MM.1S (cell line): Measurements from ENCODE around the gene OMG.

ENCODE experiments used
- DNase-seq: peaks from one replicate; pipeline ENCODE4 v3.0.0-alpha.2; 2015
- H2AFZ ChIP-seq: fragments of 300-600 bp; sonication (generic); 2 replicates; pipeline ENCODE4 v1.6.0; 2016; ENCODE audit warnings: antibody characterized with exemption, low read length
- H3F3A ChIP-seq: fragments of 300-600 bp; sonication (generic); 2 replicates; pipeline ENCODE4 v1.6.1; 2016; ENCODE audit warnings: mild to moderate bottlenecking, antibody characterized with exemption, low read length, moderate library complexity, mixed read lengths; ENCODE audit not compliant: insufficient read depth
- H3K27ac ChIP-seq: fragments of 300-600 bp; sonication (generic); 2 replicates; pipeline ENCODE4 v1.5.1; 2016; ENCODE audit warnings: mild to moderate bottlenecking, low read length
- H3K27me3 ChIP-seq: fragments of 300-600 bp; sonication (generic); replicated peaks from 2 replicates; pipeline ENCODE4 v1.6.0; 2016; ENCODE audit warnings: low read length; ENCODE audit not compliant: insufficient read depth
- H3K36me3 ChIP-seq: fragments of 300-600 bp; sonication (generic); replicated peaks from 2 replicates; pipeline ENCODE4 v1.6.1; 2016; ENCODE audit warnings: mild to moderate bottlenecking, low read length, mixed read lengths; ENCODE audit not compliant: insufficient read depth
- H3K4me1 ChIP-seq: fragments of 300-600 bp; sonication (generic); 2 replicates; pipeline ENCODE4 v1.6.1; 2016; ENCODE audit warnings: low read length, mixed read lengths
- H3K4me2 ChIP-seq: fragments of 300-600 bp; sonication (generic); 2 replicates; pipeline ENCODE4 v1.6.0; 2016; ENCODE audit warnings: low read depth, low read length
- H3K4me3 ChIP-seq: fragments of 300-600 bp; sonication (generic); 2 replicates; pipeline ENCODE4 v1.5.1; 2016; ENCODE audit warnings: low read length, mixed read lengths
- H3K79me2 ChIP-seq: fragments of 300-600 bp; sonication (generic); 2 replicates; pipeline ENCODE4 v1.6.1; 2016; ENCODE audit warnings: mixed run types, low read length, mixed read lengths
- H3K9ac ChIP-seq: fragments of 300-600 bp; sonication (generic); 2 replicates; pipeline ENCODE4 v1.6.1; 2016; ENCODE audit warnings: low read length, mixed read lengths
- H3K9me2 ChIP-seq: fragments of 300-600 bp; sonication (generic); replicated peaks from 2 replicates; pipeline ENCODE4 v1.6.1; 2016; ENCODE audit warnings: mild to moderate bottlenecking, low read length, mixed read lengths; ENCODE audit not compliant: insufficient read depth
- H3K9me3 ChIP-seq: fragments of 300-600 bp; sonication (generic); replicated peaks from 2 replicates; pipeline ENCODE4 v1.6.1; 2016; ENCODE audit warnings: mild to moderate bottlenecking, low read length, mixed read lengths; ENCODE audit not compliant: insufficient read depth
- H4K20me1 ChIP-seq: fragments of 300-600 bp; sonication (generic); 2 replicates; pipeline ENCODE4 v1.6.1; 2016; ENCODE audit warnings: mild to moderate bottlenecking, low read length, moderate library complexity, mixed read lengths; ENCODE audit not compliant: insufficient read depth
- CTCF ChIP-seq: fragments of 300-600 bp; sonication (generic); IDR thresholded peaks from 2 replicates; pipeline ENCODE4 v1.5.1; 2016; ENCODE audit warnings: antibody characterized with exemption, low read length, mixed read lengths
- EZH2 ChIP-seq: fragments of 300-600 bp; sonication (generic); optimal IDR thresholded peaks from 2 replicates; pipeline ENCODE3; 2017; ENCODE audit warnings: low read depth, mild to moderate bottlenecking, antibody characterized with exemption, low read length, mixed read lengths
- EZH2phosphoT487 ChIP-seq: fragments of 300-600 bp; sonication (generic); IDR thresholded peaks from 2 replicates; pipeline ENCODE4 v1.6.1; 2018; ENCODE audit warnings: antibody characterized with exemption, low read length

The OMG gene

GRCh38 chr17:31275116-31275515, 21.9 kb downstream of the OMG start:
- Histone ChIP-seq H3K9ac (no peak overlapping the region), H3K4me3 (no peak overlapping the region), H3K4me1 (no peaks in the 10 kb centered on the region), H3K79me2 (no peaks in the 10 kb centered on the region), H2AFZ (no peak overlapping the region), H3K27ac (no peak overlapping the region), H3F3A (no peaks in the 10 kb centered on the region), H3K9me2 (no peaks in the 10 kb centered on the region), H3K4me2 (no peak overlapping the region), H4K20me1 (no peaks in the 10 kb centered on the region), H3K27me3 (no peaks in the 10 kb centered on the region), H3K36me3 (no peaks in the 10 kb centered on the region), H3K9me3 (no peaks in the 10 kb centered on the region)
- TF ChIP-seq EZH2phosphoT487 (no peak), CTCF (no peak), EZH2 (no peak)
- no peak for DNase-seq

GRCh38 chr17:31274252-31274651, 22.8 kb downstream of the OMG start:
- Histone ChIP-seq H3F3A (no peaks in the 10 kb centered on the region), H3K9me2 (no peaks in the 10 kb centered on the region), H3K27me3 (no peaks in the 10 kb centered on the region), H3K4me2 (no peak overlapping the region), H2AFZ (no peak overlapping the region), H3K27ac (no peak overlapping the region), H3K4me1 (no peaks in the 10 kb centered on the region), H3K36me3 (no peaks in the 10 kb centered on the region), H3K9ac (no peak overlapping the region), H3K9me3 (no peaks in the 10 kb centered on the region), H3K79me2 (no peaks in the 10 kb centered on the region), H4K20me1 (no peaks in the 10 kb centered on the region), H3K4me3 (no peak overlapping the region)
- no peak for DNase-seq
- no peak for TF ChIP-seq EZH2

GRCh38 chr17:31273516-31273915, 23.5 kb downstream of the OMG start:
- Histone ChIP-seq H3K79me2 (no peaks in the 10 kb centered on the region), H3K27ac (no peak overlapping the region), H2AFZ (no peak overlapping the region), H3K9ac (no peak overlapping the region), H3K4me3 (no peak overlapping the region), H3F3A (no peaks in the 10 kb centered on the region), H3K27me3 (no peaks in the 10 kb centered on the region), H3K4me1 (no peaks in the 10 kb centered on the region), H3K36me3 (no peaks in the 10 kb centered on the region), H3K9me2 (no peaks in the 10 kb centered on the region), H3K4me2 (no peak overlapping the region), H4K20me1 (no peaks in the 10 kb centered on the region), H3K9me3 (no peaks in the 10 kb centered on the region)
- DNase-seq = no peak
- TF ChIP-seq EZH2 (no peak), EZH2phosphoT487 (no peak), CTCF (no peak)

DNA sequence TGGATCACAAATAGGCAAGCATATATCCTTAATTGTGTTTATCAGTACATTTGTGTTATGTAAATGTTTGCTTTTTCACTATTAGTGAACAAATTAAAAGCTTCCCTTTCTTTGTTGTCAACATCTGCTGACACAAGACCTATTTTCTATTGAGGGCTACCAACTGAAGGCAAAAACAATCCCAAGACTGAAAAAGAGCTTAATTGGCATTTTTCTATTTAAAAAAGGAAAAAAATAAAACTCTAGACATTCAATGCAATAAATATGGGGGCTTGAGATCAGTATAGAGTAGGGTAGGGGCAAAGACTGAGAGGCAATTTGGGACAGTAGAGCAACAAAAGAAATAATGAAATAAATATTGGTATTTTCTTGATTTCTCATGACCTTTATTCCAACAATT, 24.2 kb downstream of the OMG start:
- H3K27me3 ChIP-seq = no peaks in the 10 kb centered on the region
- no peak overlapping the region for H3K27ac ChIP-seq
- H3K36me3 ChIP-seq = no peaks in the 10 kb centered on the region
- H4K20me1 ChIP-seq = no peaks in the 10 kb centered on the region
- H3K9ac ChIP-seq = no peak overlapping the region
- no peak overlapping the region for H2AFZ ChIP-seq
- H3K4me1 ChIP-seq = no peaks in the 10 kb centered on the region
- no peaks in the 10 kb centered on the region for H3K9me2 ChIP-seq
- H3K4me3 ChIP-seq = no peak overlapping the region
- no peaks in the 10 kb centered on the region for H3K79me2 ChIP-seq
- no peaks in the 10 kb centered on the region for H3K9me3 ChIP-seq
- TF ChIP-seq EZH2 = no peak
- no peak for TF ChIP-seq CTCF
- no peak for TF ChIP-seq EZH2phosphoT487
- no peak for DNase-seq
- no peaks in the 10 kb centered on the region for H3F3A ChIP-seq
- no peak overlapping the region for H3K4me2 ChIP-seq
